K562 (cell line): ENCODE results near the gene ABCA7. TPM values are rescaled to one million over a fixed set of nuclear protein-coding genes. Genes with fewer than 3 reads are reported as not detected.

Experiments
- ATAC-seq: fragments of 200-7000 bp; cut with Tn5 transposase; 3 replicates; pipeline ENCODE4 v1.9.1; 2020; ENCODE audit warnings: moderate library complexity
- BruUV-seq: library from RNA; stranded (reverse); fragments of 400-500 nt; replicated peaks from 2 replicates; lab custom pipeline; 2021; lab: Mats Ljungman, UMichigan
- CTCF ChIA-PET: fragments of 300-600 bp; formaldehyde crosslinking; extraction: SDS; loops from one replicate; lab custom pipeline; 2021; ENCODE audit warnings: low intra/inter-chr PET ratio; lab: Yijun Ruan, JAX
- POLR2A ChIA-PET: fragments of 300-600, 350-650 bp; sonication (Branson Sonifier 250); formaldehyde crosslinking; extraction: SDS; loops from one replicate; lab custom pipeline; 2021; ENCODE audit warnings: antibody characterized with exemption, inconsistent platforms; lab: Yijun Ruan, JAX
- DNase-seq, 4 experiments: peaks; one replicate each; pipeline versions ENCODE4 v3.0.0 to v3.0.0-alpha.2; 2011 to 2018; ENCODE audit warnings: low spot score in 3 of 4, mixed read lengths in 3 of 4; ENCODE audit errors: extremely low read depth in 1 of 4
- FAIRE-seq: peaks from 2 replicates; lab custom pipeline; 2011; peaks lifted over from hg19 to GRCh38; lab: Jason Lieb, UNC
- H2AFZ ChIP-seq: 2 replicates; pipeline ENCODE4 v1.6.0; 2011; ENCODE audit warnings: low read depth, low read length, control low read depth, inconsistent platforms
- H3K27ac ChIP-seq: fragments of 200-600 bp; 3 replicates; pipeline ENCODE4 v1.8.0; 2011; ENCODE audit warnings: low read depth, mild to moderate bottlenecking, control low read depth, inconsistent platforms, low read length, moderate library complexity, mixed read lengths; ENCODE audit errors: extremely low read depth
- H3K27me3 ChIP-seq, 2 experiments: fragments of 300-600 bp in 1 of 2; 2 replicates in 1 of 2; 3 replicates in 1 of 2; pipeline versions ENCODE4 v1.6.0 to v1.8.0; 2011; ENCODE audit warnings: inconsistent platforms in 2 of 2, low read length in 2 of 2, mild to moderate bottlenecking in 1 of 2, mixed read lengths in 1 of 2, moderate library complexity in 1 of 2; ENCODE audit not compliant: control insufficient read depth in 2 of 2, insufficient read depth in 2 of 2
- H3K36me3 ChIP-seq: fragments of 300-600 bp; 3 replicates; pipeline ENCODE4 v1.8.0; 2011; ENCODE audit warnings: mild to moderate bottlenecking, low read length, inconsistent platforms; ENCODE audit not compliant: control insufficient read depth, insufficient read depth
- H3K4me1 ChIP-seq, 2 experiments: fragments of 200-600 bp in 1 of 2; replicated peaks in 1 of 2; 2 replicates in 1 of 2; 3 replicates in 1 of 2; pipeline versions ENCODE4 v1.5.1 to v1.8.0; 2011; ENCODE audit warnings: inconsistent platforms in 2 of 2, low read length in 2 of 2, mild to moderate bottlenecking in 1 of 2, mixed read lengths in 1 of 2, moderate library complexity in 1 of 2; ENCODE audit not compliant: control insufficient read depth in 2 of 2, insufficient read depth in 2 of 2
- H3K4me2 ChIP-seq: 2 replicates; pipeline ENCODE4 v1.6.1; 2011; ENCODE audit warnings: low read length, control low read depth, inconsistent platforms, mixed read lengths; ENCODE audit not compliant: insufficient read depth
- H3K4me3 ChIP-seq: fragments of 200-600 bp; sonication (generic), shearing (Covaris generic); 2 replicates; pipeline ENCODE4 v1.5.1; 2016; ENCODE audit warnings: control low read depth, inconsistent platforms
- H3K79me2 ChIP-seq: fragments of 200-600 bp; 3 replicates; pipeline ENCODE4 v1.8.0; 2011; ENCODE audit warnings: low read length, inconsistent platforms; ENCODE audit not compliant: control insufficient read depth, insufficient read depth
- H3K9ac ChIP-seq, 2 experiments: 2 replicates each; pipeline versions ENCODE4 v1.6.0 to v1.6.1; 2011; ENCODE audit warnings: low read depth in 2 of 2, low read length in 2 of 2, control low read depth in 1 of 2, inconsistent platforms in 1 of 2, mild to moderate bottlenecking in 1 of 2, mixed read lengths in 1 of 2; ENCODE audit not compliant: insufficient read depth in 1 of 2
- H3K9me1 ChIP-seq: one replicate; pipeline ENCODE4 v1.6.0; 2011; ENCODE audit warnings: inconsistent platforms, mild to moderate bottlenecking, low read length, moderate library complexity; ENCODE audit not compliant: control insufficient read depth, insufficient read depth
- H3K9me3 ChIP-seq: replicated peaks from 2 replicates; pipeline ENCODE4 v1.5.1; 2011; ENCODE audit warnings: low read depth, low read length, inconsistent platforms; ENCODE audit not compliant: control insufficient read depth, insufficient read depth
- H4K20me1 ChIP-seq: replicated peaks from 2 replicates; pipeline ENCODE4 v1.6.1; 2011; ENCODE audit warnings: low read length, inconsistent platforms, mixed read lengths; ENCODE audit not compliant: control insufficient read depth, insufficient read depth
- GTF2E2 ChIP-seq: fragments of 200-800 bp; sonication (Bioruptor generic); IDR thresholded peaks from 2 replicates; pipeline ENCODE4 v1.6.1; 2016; ENCODE audit warnings: missing genetic modification characterization, missing compliant biosample characterization
- HMGN3 ChIP-seq: IDR thresholded peaks from 2 replicates; pipeline ENCODE4 v1.6.1; 2011; ENCODE audit warnings: borderline replicate concordance, low read depth, mild to moderate bottlenecking, mixed read lengths, low read length; ENCODE audit not compliant: insufficient read length; ENCODE audit errors: extremely low read depth
- NR2C1 ChIP-seq, 2 experiments: fragments of 450-650 bp; IDR thresholded peaks; 2 replicates each; pipeline ENCODE4 v1.6.1; 2017; ENCODE audit warnings: mild to moderate bottlenecking in 2 of 2, antibody characterized with exemption in 1 of 2, inconsistent platforms in 1 of 2, missing compliant biosample characterization in 1 of 2, missing genetic modification characterization in 1 of 2
- RBBP5 ChIP-seq: fragments of 200-600 bp; sonication (generic); IDR thresholded peaks from 2 replicates; pipeline ENCODE4 v1.6.1; 2012; ENCODE audit warnings: borderline replicate concordance, mild to moderate bottlenecking, low read length, control low read depth, inconsistent platforms; ENCODE audit not compliant: insufficient read depth, poor library complexity, severe bottlenecking
- RBM39 ChIP-seq: fragments of 200-400 bp; formaldehyde crosslinking; optimal IDR thresholded peaks from 2 replicates; pipeline ENCODE3; 2018; ENCODE audit warnings: low read depth, low read length
- RCOR1 ChIP-seq, 2 experiments: IDR thresholded peaks; 2 replicates each; pipeline ENCODE4 v1.6.1; 2012; ENCODE audit warnings: low read depth in 2 of 2, low read length in 2 of 2, borderline replicate concordance in 1 of 2, improper control_type of control experiment in 1 of 2
- ZNF121 ChIP-seq: sonication (generic); formaldehyde crosslinking; conservative IDR thresholded peaks from 2 replicates; pipeline ENCODE4 v1.8.0; 2022; ENCODE audit warnings: missing genetic modification reagents
- ZNF408 ChIP-seq: fragments of 250-450 bp; sonication (Bioruptor Pico); IDR thresholded peaks from 2 replicates; pipeline ENCODE4 v1.4.0; 2020; ENCODE audit warnings: low read depth, mild to moderate bottlenecking, moderate library complexity
- ZNF57 ChIP-seq: fragments of 450-650 bp; formaldehyde crosslinking; IDR thresholded peaks from 2 replicates; pipeline ENCODE4 v1.4.0; 2020; ENCODE audit warnings: mild to moderate bottlenecking, moderate library complexity
- ZNF76 ChIP-seq: fragments of 250-450 bp; sonication (Bioruptor Pico); IDR thresholded peaks from 2 replicates; pipeline ENCODE4 v1.4.0; 2020; ENCODE audit warnings: mild to moderate bottlenecking, moderate library complexity, borderline replicate concordance
- WGBS: fragments of 100-300 bp; shearing (Covaris generic); methylation state at CpG from one replicate; pipeline ENCODE4 v1.1.6; 2016; ENCODE audit warnings: low coverage, mixed read lengths; ENCODE audit not compliant: insufficient coverage; ENCODE audit errors: missing lambda C conversion rate; 5-methylcytosine and 5-hydroxymethylcytosine counted together
- in situ Hi-C: fragments of 300-500 bp; cut with MboI; formaldehyde crosslinking; loops from 4 replicates; pipeline ENCODE4 v1.15.0; 2018; ENCODE audit warnings: inconsistent platforms, mixed read lengths
- intact Hi-C: fragments of 100-400 bp; cut with micrococcal nuclease; formaldehyde crosslinking; loops from 2 replicates; pipeline ENCODE4 v1.14.2; 2022
- polyA plus RNA-seq, 8 experiments: library from polyadenylated mRNA; depleted of rRNA in 4 of 8; stranded (reverse) in 5 of 8; unstranded in 3 of 8; fragments of >200 nt; fragmentation: Nextera tagmentation in 2 of 8; fragmentation: Illumina TruSeq in 1 of 8; extraction: Ambion mirVana in 2 of 8; extraction: Trizol in 1 of 8; gene quantifications; 2 replicates each; pipeline versions ENCODE4 v1.2.1 to v1.2.3, GENCODE V29; 2011 to 2014; ENCODE audit warnings: inconsistent platforms in 1 of 8, missing spikeins in 1 of 8
- total RNA-seq, 7 experiments: library from RNA; depleted of rRNA in 6 of 7; stranded (reverse); fragments of >200 nt in 6 of 7; fragmentation: Illumina TruSeq in 2 of 7; extraction: Trizol in 2 of 7; gene quantifications; 2 replicates each; pipeline versions ENCODE4 v1.2.1 to v1.2.3, GENCODE V29; 2011 to 2021; ENCODE audit warnings: low replicate concordance in 1 of 7
- TF ChIP-seq, protein P1 (sequence below): fragments of 250-450 bp; sonication (Bioruptor Pico); IDR thresholded peaks from 2 replicates; pipeline ENCODE4 v1.5.0; 2021; ENCODE audit warnings: mild to moderate bottlenecking, moderate library complexity
- TF ChIP-seq, protein P2 (sequence below): fragments of 450-650 bp; IDR thresholded peaks from 2 replicates; pipeline ENCODE4 v1.6.1; 2016
- TF ChIP-seq, protein P3 (sequence below): fragments of 450-650 bp; conservative IDR thresholded peaks from 2 replicates; pipeline ENCODE4 v1.6.1; 2016; ENCODE audit warnings: missing genetic modification characterization, low read depth, mild to moderate bottlenecking, control low read depth, missing compliant biosample characterization

Gene ABCA7
- total and polyA plus RNA-seq, 9 of the 15 experiments (the other 6 are each of a cell fraction or from before 2014, with no cell fraction given): 2.3 to 96.1 (median 31.2) TPM

DNA sequence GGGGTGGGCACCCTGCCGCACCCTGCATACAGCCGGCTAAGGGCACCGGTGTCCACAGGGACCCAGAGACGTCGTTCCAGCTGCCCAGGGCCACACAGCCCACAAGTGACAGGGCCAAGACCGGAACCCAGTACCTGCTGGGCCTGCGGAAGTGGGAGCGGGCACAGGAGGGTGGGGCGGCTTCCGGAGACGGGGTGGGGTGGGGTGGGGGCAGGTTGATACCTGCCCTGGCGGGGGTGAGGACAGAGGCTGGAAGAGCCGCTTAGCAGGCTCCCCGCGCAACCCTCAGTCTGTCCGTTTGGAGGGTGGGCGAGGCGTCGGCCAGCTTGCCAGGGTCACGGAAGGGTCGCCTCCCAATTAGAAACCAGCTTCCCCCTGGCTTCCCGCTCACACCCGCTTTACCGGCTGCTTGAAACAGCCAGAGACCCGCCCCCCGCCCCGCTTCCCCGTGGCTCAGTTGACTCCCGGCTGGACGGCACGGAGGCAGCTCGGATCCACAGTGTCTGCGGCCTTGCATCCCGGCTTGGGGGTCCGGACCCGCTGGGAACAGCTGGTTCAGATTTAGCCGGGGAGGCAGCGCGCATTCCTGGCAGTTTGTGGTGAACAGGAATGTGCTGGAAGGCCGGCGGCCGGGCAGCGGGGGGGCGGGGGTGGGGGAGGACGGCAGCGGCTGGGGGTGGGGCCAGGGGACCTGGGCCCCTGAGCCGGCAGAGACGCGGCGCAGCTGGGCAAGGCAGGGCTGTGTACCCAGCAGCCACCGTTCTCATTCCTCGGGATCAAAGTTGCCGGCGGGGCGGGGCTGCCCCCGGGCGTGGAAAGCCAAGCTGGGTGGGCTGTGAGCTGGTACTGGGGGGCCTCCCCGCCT lies 11.6 kb upstream of the ABCA7 start:
- Histone ChIP-seq H2AFZ (peak overlapping the region; percentile 65), H3K9ac (peak overlapping the region; percentile 52 to 90; a peak in 3 of 4 replicates), H4K20me1 (no peaks in the 10 kb centered on the region), H3K9me1 (no peaks in the 10 kb centered on the region), H3K9me3 (no peaks in the 10 kb centered on the region), H3K36me3 (peaks cover 26% of the 10 kb centered on the region; the same call in 2 of the 3 replicates), H3K4me3 (peak overlapping the region; percentile 87), H3K27me3 (no peaks in the 10 kb centered on the region), H3K79me2 (peaks cover 43% of the 10 kb centered on the region), H3K4me2 (peak overlapping the region; percentile 79), H3K27ac (peak overlapping the region; percentile 98), H3K4me1 (peaks cover 18 to 65% of the 10 kb centered on the region in 2 experiments)
- intact Hi-C loops (loop anchor here (1.0 kb wide), 1 partner anchor 14 kb away; no protein-coding TSS in a partner anchor), in situ Hi-C loops (no loop called here)
- ChIA-PET CTCF (no interaction called here), POLR2A (interaction anchor here (0.6 to 8.5 kb wide), 8 partner anchors 12 to 472 kb away, joined by 3 to 176 read pairs (median 4); partner anchors contain the start of genes ABCA7 and CIRBP)
- 2% methylated on average over 42 of the region's 58 CpGs for WGBS
- ATAC-seq (peak; percentile 71), FAIRE-seq (peak; percentile 74), DNase-seq (peak; percentile 77 to 82 (median 80))
- BruUV-seq: no TSS peak
- no peak for TF ChIP-seq HMGN3
- TF ChIP-seq RBM39: no peak
- no peak for TF ChIP-seq GTF2E2 (tag)
- TF ChIP-seq ZNF57 (CRISPR knock-in tag): no peak
- no peak for TF ChIP-seq ZNF121 (CRISPR knock-in tag)
- 0 out of 4 replicates have a peak, but pooled peaks of 1 of the 2 experiments have one; percentile 7 for TF ChIP-seq RCOR1 (IDR thresholded peaks at IDR 0.05; ENCODE audit: borderline replicate concordance in 1 of 2, low read depth in 2 of 2, low read length in 2 of 2)
- no peak for TF ChIP-seq ZNF408 (CRISPR knock-in tag)
- TF ChIP-seq, protein P1, sequence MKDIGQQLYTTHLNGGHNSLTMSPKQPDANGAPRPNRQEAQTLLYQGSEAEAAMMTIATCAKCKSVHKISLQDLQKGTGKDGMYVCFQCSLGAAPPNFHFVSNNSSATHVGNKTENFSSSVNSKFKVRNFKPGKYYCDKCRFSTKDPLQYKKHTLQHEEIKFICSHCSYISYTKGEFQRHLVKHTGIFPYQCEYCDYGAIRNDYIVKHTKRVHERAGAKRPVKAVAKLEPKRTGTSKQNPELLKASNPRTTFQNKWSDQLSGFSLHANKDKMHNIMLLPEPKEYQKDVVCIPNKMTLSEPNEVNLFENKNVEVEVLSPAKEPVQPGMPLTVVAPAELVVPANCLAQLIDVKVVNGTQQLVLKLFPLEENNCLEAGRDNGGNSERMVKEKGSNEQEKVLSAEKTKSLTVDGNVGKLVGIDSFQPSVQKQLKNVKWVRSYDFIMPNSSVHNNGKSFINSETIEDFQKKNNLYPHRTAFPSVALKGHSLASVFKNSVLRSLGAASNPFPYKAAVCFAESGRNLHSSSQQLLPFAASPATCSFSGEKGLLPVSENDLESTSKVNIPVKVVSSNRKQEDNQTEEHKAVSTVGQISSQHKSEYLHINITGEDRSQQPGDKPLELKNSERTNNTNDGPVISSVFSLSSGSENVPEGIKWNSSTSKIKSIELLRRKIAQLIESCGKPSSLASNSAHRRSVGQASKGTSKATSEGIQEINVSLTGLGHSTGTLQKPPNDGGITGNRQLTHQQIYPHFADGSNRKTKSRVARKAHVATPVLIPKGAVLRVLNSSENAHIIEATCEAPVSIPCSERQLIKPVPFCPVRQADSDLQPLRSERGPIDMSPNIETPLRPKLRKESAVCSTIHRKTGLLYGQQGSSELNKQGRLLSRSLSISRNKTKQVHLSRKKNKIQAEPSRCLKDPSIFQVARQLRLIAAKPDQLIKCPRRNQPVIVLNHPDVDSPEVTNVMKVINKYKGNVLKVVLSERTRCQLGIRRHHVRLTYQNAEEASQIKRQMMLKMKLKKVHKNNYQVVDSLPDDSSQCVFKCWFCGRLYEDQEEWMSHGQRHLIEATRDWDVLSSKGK (CRISPR knock-in tag): no peak
- TF ChIP-seq, protein P2, sequence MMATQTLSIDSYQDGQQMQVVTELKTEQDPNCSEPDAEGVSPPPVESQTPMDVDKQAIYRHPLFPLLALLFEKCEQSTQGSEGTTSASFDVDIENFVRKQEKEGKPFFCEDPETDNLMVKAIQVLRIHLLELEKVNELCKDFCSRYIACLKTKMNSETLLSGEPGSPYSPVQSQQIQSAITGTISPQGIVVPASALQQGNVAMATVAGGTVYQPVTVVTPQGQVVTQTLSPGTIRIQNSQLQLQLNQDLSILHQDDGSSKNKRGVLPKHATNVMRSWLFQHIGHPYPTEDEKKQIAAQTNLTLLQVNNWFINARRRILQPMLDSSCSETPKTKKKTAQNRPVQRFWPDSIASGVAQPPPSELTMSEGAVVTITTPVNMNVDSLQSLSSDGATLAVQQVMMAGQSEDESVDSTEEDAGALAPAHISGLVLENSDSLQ: 0 out of 2 replicates have a peak, but pooled peaks have one; percentile 32
- TF ChIP-seq, protein P3, sequence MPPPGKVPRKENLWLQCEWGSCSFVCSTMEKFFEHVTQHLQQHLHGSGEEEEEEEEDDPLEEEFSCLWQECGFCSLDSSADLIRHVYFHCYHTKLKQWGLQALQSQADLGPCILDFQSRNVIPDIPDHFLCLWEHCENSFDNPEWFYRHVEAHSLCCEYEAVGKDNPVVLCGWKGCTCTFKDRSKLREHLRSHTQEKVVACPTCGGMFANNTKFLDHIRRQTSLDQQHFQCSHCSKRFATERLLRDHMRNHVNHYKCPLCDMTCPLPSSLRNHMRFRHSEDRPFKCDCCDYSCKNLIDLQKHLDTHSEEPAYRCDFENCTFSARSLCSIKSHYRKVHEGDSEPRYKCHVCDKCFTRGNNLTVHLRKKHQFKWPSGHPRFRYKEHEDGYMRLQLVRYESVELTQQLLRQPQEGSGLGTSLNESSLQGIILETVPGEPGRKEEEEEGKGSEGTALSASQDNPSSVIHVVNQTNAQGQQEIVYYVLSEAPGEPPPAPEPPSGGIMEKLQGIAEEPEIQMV (tag): no peak
- TF ChIP-seq ZNF76 (CRISPR knock-in tag): no peak
- TF ChIP-seq RBBP5: no peak
- TF ChIP-seq NR2C1 (IDR thresholded peaks at IDR 0.05): no peak
- TF ChIP-seq NR2C1 (tag; IDR thresholded peaks at IDR 0.05): peak; percentile 27; the same call in 1 of the 2 replicates
